ENCODE measurements around the gene ANXA2R. TPM values are rescaled to one million over a fixed set of nuclear protein-coding genes. Genes with fewer than 3 reads are reported as not detected.

ANXA2R gene
- total RNA-seq, 4 donors from 2014 or later: 3.9 to 18.2 (median 5.8) TPM

DNA sequence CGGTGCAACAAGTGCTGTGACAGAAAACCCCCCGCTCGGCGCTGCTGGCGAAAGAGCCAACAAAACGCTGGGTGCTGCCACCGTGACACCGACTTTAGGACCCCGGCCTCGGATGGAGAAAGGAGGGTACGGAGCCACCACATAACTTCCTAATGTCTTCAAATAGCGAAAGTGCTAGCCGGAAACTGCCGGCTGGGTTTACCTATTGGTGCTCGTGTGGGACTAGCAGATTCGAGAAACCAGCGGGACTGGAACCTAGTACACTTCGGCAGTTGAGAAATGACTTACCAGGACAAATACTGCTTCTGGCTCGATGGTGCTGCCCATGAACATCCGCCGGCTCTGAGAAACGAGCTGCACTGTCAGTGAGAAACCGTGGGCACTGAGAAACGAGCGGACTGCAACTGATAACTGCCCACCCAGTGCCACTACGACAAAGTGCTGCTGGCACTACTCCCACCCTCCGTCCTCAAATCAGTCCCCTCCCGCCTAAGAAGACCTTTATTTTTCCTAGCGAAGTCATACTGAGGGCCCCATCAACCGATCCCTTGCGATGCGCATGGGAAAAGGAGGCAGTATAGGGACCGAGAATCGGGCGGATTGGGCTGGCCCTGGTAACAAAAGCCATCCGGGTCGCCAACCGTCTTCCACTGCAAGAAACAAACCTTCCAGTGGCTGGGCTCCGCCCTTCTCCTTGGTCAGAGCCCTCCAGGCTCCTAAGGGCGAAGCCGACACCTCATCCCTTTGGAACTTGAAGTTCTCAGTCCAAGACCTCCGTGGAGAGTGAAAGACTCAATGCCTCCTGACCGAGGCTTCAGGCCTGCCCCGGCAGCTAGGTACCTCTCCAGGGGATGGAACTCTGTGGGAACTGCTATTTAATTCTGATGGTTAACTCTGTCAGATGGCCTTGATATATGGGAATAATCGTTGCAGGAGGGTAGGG is 27.0 kb upstream of the ANXA2R start:
- TF ChIP-seq POLR2A (IDR thresholded peaks at IDR 0.05): peak; percentile 23 to 50
- TF ChIP-seq, protein P1, sequence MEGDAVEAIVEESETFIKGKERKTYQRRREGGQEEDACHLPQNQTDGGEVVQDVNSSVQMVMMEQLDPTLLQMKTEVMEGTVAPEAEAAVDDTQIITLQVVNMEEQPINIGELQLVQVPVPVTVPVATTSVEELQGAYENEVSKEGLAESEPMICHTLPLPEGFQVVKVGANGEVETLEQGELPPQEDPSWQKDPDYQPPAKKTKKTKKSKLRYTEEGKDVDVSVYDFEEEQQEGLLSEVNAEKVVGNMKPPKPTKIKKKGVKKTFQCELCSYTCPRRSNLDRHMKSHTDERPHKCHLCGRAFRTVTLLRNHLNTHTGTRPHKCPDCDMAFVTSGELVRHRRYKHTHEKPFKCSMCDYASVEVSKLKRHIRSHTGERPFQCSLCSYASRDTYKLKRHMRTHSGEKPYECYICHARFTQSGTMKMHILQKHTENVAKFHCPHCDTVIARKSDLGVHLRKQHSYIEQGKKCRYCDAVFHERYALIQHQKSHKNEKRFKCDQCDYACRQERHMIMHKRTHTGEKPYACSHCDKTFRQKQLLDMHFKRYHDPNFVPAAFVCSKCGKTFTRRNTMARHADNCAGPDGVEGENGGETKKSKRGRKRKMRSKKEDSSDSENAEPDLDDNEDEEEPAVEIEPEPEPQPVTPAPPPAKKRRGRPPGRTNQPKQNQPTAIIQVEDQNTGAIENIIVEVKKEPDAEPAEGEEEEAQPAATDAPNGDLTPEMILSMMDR (IDR thresholded peaks at IDR 0.05): no peak
- peaks cover 0 to 22% (median 0%) of the 10 kb centered on the region in 3 donors for H3K36me3 ChIP-seq
- H3K9me3 ChIP-seq: no peaks in the 10 kb centered on the region
- peak overlapping the region; percentile 60 to 92 (median 73) for H3K4me3 ChIP-seq
- no peaks in the 10 kb centered on the region for H3K27me3 ChIP-seq
- DNase-seq: peak; percentile 84 to 96 (median 89)
- H3K27ac ChIP-seq: peak overlapping the region; percentile 94 to 99 (median 97)
- H3K4me1 ChIP-seq: peaks cover 0 to 31% (median 7%) of the 10 kb centered on the region in 4 donors

DNA sequence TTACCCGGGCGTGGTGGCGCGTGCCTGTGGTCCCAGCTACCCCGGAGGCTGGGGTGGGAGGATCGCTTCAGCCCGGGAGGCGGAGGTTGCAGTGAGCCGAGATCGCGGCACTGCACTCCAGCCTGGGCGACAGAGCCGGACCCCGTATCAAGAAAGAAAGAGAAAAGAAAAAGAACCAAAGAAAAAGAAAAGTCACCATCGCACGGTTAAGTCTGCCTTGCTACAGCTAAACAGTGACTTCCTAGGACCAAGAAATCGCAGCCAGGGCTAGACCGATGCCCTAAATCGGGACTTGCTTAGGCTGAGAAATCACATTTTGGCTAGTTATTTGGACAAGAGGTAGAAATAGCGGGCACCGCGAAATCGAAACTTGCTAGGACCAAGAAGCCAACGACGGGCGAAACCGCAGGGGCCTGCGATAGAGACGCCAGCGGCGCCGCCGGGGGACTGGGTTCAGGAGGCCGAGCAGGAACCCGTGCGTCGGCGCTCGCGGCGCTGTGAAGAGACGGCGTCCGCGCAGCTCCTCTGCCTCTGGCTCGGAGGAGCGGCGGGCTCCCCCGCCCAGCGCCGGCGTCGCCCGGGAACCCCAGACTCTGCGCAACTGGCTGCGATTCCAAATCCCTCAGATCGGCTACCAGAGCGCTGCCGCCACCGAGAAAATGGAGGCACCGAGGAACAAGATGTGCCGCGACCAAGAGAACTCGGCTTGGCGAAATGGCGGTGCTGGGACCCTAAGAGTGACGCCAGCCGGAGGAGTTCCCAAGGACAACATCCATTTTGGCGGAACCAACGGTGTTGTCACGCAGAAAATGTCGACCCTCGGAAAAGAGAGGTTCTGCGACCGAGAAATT is 26.1 kb upstream of the ANXA2R start:
- Histone ChIP-seq H3K9me3 (no peaks in the 10 kb centered on the region), H3K27ac (peak overlapping the region; percentile 94 to 99 (median 97)), H3K36me3 (peaks cover 0 to 14% (median 0%) of the 10 kb centered on the region in 3 donors), H3K4me1 (peaks cover 0 to 31% (median 7%) of the 10 kb centered on the region in 4 donors), H3K27me3 (no peaks in the 10 kb centered on the region), H3K4me3 (peak overlapping the region; percentile 60 to 92 (median 73))
- peak; percentile 6 to 63 for TF ChIP-seq POLR2A (IDR thresholded peaks at IDR 0.05)
- TF ChIP-seq, protein P1 (IDR thresholded peaks at IDR 0.05): no peak
- peak; percentile 82 to 90 (median 86) for DNase-seq

DNA sequence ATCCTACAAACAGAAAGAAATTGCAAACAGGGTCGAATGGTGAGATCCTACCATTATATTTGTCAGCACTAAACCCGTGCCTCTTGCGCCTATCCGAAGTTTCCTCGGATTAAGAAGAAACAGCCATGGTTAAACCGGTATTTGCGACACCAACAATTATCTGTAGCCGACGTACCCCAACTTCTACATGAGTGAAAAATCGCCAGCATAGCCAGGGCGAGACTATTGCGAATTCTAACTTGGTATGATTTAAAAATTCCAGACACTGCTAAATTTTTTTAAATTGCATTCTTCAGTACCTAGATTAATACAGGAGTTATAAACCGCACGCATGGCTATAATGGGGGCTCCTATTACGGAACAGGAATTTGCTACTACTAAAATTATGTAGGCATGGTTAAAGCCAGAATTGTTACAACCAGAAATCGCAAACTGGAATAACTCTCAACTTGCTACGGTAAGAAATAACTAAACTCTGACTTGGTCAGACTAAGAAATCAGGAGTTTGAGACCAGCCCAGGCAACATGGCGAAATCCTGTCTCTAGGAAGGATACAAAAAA is 25.3 kb upstream of the ANXA2R start:
- no peak for DNase-seq
- H3K4me1 ChIP-seq: peaks cover 0 to 31% (median 7%) of the 10 kb centered on the region in 4 donors
- H3K9me3 ChIP-seq: no peaks in the 10 kb centered on the region
- peak overlapping the region; percentile 94 to 99 (median 97) for H3K27ac ChIP-seq
- peak overlapping the region; percentile 60 to 92 (median 73) for H3K4me3 ChIP-seq
- peaks cover 0 to 6% (median 0%) of the 10 kb centered on the region in 3 donors for H3K36me3 ChIP-seq
- no peak for TF ChIP-seq POLR2A (IDR thresholded peaks at IDR 0.05)
- TF ChIP-seq, protein P1 (IDR thresholded peaks at IDR 0.05): no peak
- no peaks in the 10 kb centered on the region for H3K27me3 ChIP-seq

DNA sequence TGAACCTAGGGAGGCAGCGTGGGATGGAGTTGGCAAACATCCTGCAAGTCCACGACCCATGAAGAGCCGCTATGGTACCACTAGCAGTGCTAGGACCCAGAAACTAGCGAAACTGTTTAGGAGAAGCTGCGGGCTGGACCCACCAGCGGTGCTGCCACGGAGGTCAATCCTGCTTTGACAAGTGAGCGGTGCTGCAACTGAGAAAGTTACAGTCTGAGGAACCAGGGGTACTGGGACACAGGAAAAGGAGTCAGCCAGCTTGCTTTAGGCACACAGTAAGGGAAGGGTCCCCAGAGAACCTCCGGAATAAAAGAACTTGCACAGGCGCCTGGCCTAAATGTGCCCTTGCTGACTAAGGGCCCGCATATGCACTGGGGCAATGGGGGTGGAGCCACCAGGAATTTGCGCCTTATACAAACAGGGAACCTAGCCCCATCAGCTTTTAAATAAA is 23.6 kb upstream of the ANXA2R start:
- H3K27ac ChIP-seq: peak overlapping the region in 3 of 4 donors; percentile 94 to 99 (median 99)
- H3K9me3 ChIP-seq: no peaks in the 10 kb centered on the region
- peaks cover 0 to 18% (median 7%) of the 10 kb centered on the region in 4 donors for H3K4me1 ChIP-seq
- DNase-seq: no peak
- TF ChIP-seq, protein P1 (IDR thresholded peaks at IDR 0.05): no peak
- TF ChIP-seq POLR2A (IDR thresholded peaks at IDR 0.05): no peak
- no peaks in the 10 kb centered on the region for H3K27me3 ChIP-seq
- H3K4me3 ChIP-seq: no peak overlapping the region
- no peaks in the 10 kb centered on the region for H3K36me3 ChIP-seq

Data from Peyer's patch (tissue), 4 donors.